Measurements from ENCODE around the gene TBX20. TPM values are rescaled to one million over a fixed set of nuclear protein-coding genes. Genes with fewer than 3 reads are reported as not detected.
A peak's percentile ranks its signal among the peaks of the same experiment; 100 is the strongest.

Gene TBX20
- total RNA-seq, 1 donor = not detected

GRCh38 chr7:35261041-35261440 lies 7.1 kb upstream of the TBX20 start:
- H3K79me2 ChIP-seq (ENCODE audit: insufficient read depth, low read length) = no peaks in the 10 kb centered on the region
- H3K36me3 ChIP-seq (ENCODE audit: insufficient read depth, low read length) = no peaks in the 10 kb centered on the region
- H3K4me1 ChIP-seq (ENCODE audit: insufficient read depth, low read length) = no peaks in the 10 kb centered on the region
- H3K9me3 ChIP-seq (ENCODE audit: low read depth, low read length) = no peaks in the 10 kb centered on the region
- DNase-seq (ENCODE audit: insufficient read length, low spot score, missing footprints) = no peak
- H3K4me2 ChIP-seq (ENCODE audit: insufficient read depth, low read length) = no peak overlapping the region
- H2AFZ ChIP-seq (ENCODE audit: low read length) = no peak overlapping the region
- H3K27ac ChIP-seq (ENCODE audit: low read depth, low read length) = no peak overlapping the region
- TF ChIP-seq CTCF (IDR thresholded peaks at IDR 0.05; ENCODE audit: extremely low read depth, low read depth, low read length) = no peak
- no peaks in the 10 kb centered on the region for H4K20me1 ChIP-seq (ENCODE audit: insufficient read depth, low read length)
- no peak overlapping the region for H3K4me3 ChIP-seq (ENCODE audit: insufficient read depth, low read length)
- H3K27me3 ChIP-seq (ENCODE audit: insufficient read depth, low read length) = peaks cover 63% of the 10 kb centered on the region

GRCh38 chr7:35260246-35260645 lies 6.3 kb upstream of the TBX20 start:
- Histone ChIP-seq H3K4me1 (ENCODE audit: insufficient read depth, low read length) (no peaks in the 10 kb centered on the region), H3K27me3 (ENCODE audit: insufficient read depth, low read length) (peaks cover 71% of the 10 kb centered on the region), H3K4me2 (ENCODE audit: insufficient read depth, low read length) (no peak overlapping the region)

GRCh38 chr7:35259523-35259908 lies 5.6 kb upstream of the TBX20 start:
- Histone ChIP-seq H3K4me1 (ENCODE audit: insufficient read depth, low read length) (no peaks in the 10 kb centered on the region), H3K79me2 (ENCODE audit: insufficient read depth, low read length) (no peaks in the 10 kb centered on the region), H3K27ac (ENCODE audit: low read depth, low read length) (no peak overlapping the region), H3K4me3 (ENCODE audit: insufficient read depth, low read length) (no peak overlapping the region), H3K27me3 (ENCODE audit: insufficient read depth, low read length) (peaks cover 79% of the 10 kb centered on the region), H3K9me3 (ENCODE audit: low read depth, low read length) (peaks cover 2% of the 10 kb centered on the region), H2AFZ (ENCODE audit: low read length) (no peak overlapping the region), H4K20me1 (ENCODE audit: insufficient read depth, low read length) (no peaks in the 10 kb centered on the region), H3K4me2 (ENCODE audit: insufficient read depth, low read length) (no peak overlapping the region), H3K36me3 (ENCODE audit: insufficient read depth, low read length) (no peaks in the 10 kb centered on the region)
- DNase-seq (ENCODE audit: insufficient read length, low spot score, missing footprints) = no peak
- no peak for TF ChIP-seq CTCF (IDR thresholded peaks at IDR 0.05; ENCODE audit: extremely low read depth, low read depth, low read length)

More at GRCh38 chr7:35260246-35260645, 6.3 kb upstream of the TBX20 start:
- Histone ChIP-seq H3K9me3 (ENCODE audit: low read depth, low read length) (peaks cover under 1% of the 10 kb centered on the region), H3K36me3 (ENCODE audit: insufficient read depth, low read length) (no peaks in the 10 kb centered on the region), H3K27ac (ENCODE audit: low read depth, low read length) (no peak overlapping the region), H2AFZ (ENCODE audit: low read length) (no peak overlapping the region), H4K20me1 (ENCODE audit: insufficient read depth, low read length) (no peaks in the 10 kb centered on the region), H3K4me3 (ENCODE audit: insufficient read depth, low read length) (no peak overlapping the region), H3K79me2 (ENCODE audit: insufficient read depth, low read length) (no peaks in the 10 kb centered on the region)
- no peak for DNase-seq (ENCODE audit: insufficient read length, low spot score, missing footprints)
- no peak for TF ChIP-seq CTCF (IDR thresholded peaks at IDR 0.05; ENCODE audit: extremely low read depth, low read depth, low read length)

- Histone ChIP-seq H3K27me3 (ENCODE audit: insufficient read depth, low read length) (peaks cover 83% of the 10 kb centered on the region), H3K4me3 (ENCODE audit: insufficient read depth, low read length) (no peak overlapping the region), H3K36me3 (ENCODE audit: insufficient read depth, low read length) (no peaks in the 10 kb centered on the region), H4K20me1 (ENCODE audit: insufficient read depth, low read length) (no peaks in the 10 kb centered on the region), H3K79me2 (ENCODE audit: insufficient read depth, low read length) (no peaks in the 10 kb centered on the region), H2AFZ (ENCODE audit: low read length) (no peak overlapping the region), H3K9me3 (ENCODE audit: low read depth, low read length) (peaks cover 2% of the 10 kb centered on the region), H3K4me1 (ENCODE audit: insufficient read depth, low read length) (no peaks in the 10 kb centered on the region), H3K4me2 (ENCODE audit: insufficient read depth, low read length) (no peak overlapping the region), H3K27ac (ENCODE audit: low read depth, low read length) (no peak overlapping the region)
- no peak for TF ChIP-seq CTCF (IDR thresholded peaks at IDR 0.05; ENCODE audit: extremely low read depth, low read depth, low read length)
- peak; percentile 59 for DNase-seq (ENCODE audit: insufficient read length, low spot score, missing footprints)
These were observed 5.1 kb upstream of the TBX20 start for GRCh38 chr7:35258868-35259522.

Measured in osteoblast (primary cell).